Loucy (cell line): ENCODE results near the gene PAX5.
"Not testable (repeated sequence)": the region's sequence is repeated elsewhere in the genome, so short reads cannot be mapped to it uniquely, and the experiment has no call there.

Experiments
- H2AFZ ChIP-seq: fragments of 200-600 bp; sonication (generic); 2 replicates; pipeline ENCODE4 v1.6.0; 2016; ENCODE audit warnings: antibody characterized with exemption, mild to moderate bottlenecking, low read length, moderate library complexity
- H3F3A ChIP-seq: fragments of 200-600 bp; 2 replicates; pipeline ENCODE4 v1.6.0; 2016; ENCODE audit warnings: antibody characterized with exemption, low read depth, mild to moderate bottlenecking
- H3K27me3 ChIP-seq: fragments of 200-600 bp; sonication (generic); 2 replicates; pipeline ENCODE4 v1.6.1; 2014; ENCODE audit warnings: low read length, mild to moderate bottlenecking; ENCODE audit not compliant: insufficient read depth, poor library complexity, severe bottlenecking
- H3K36me3 ChIP-seq: fragments of 200-600 bp; sonication (generic); 2 replicates; pipeline ENCODE4 v1.6.1; 2016; ENCODE audit warnings: low read length; ENCODE audit not compliant: insufficient read depth
- H3K4me1 ChIP-seq: fragments of 200-600 bp; sonication (generic); 2 replicates; pipeline ENCODE4 v1.5.1; 2014; ENCODE audit warnings: low read length, mild to moderate bottlenecking; ENCODE audit not compliant: insufficient read depth, poor library complexity, severe bottlenecking
- H3K4me2 ChIP-seq: fragments of 200-600 bp; sonication (generic); 2 replicates; pipeline ENCODE4 v1.6.0; 2014; ENCODE audit warnings: antibody characterized with exemption, low read length, low read depth, mild to moderate bottlenecking; ENCODE audit not compliant: poor library complexity, severe bottlenecking
- H3K4me3 ChIP-seq: fragments of 200-600 bp; sonication (generic); 2 replicates; pipeline ENCODE4 v1.5.1; 2014; ENCODE audit warnings: low read length, mild to moderate bottlenecking, mixed read lengths; ENCODE audit not compliant: poor library complexity, severe bottlenecking
- H3K79me2 ChIP-seq: fragments of 200-600 bp; sonication (generic); 2 replicates; pipeline ENCODE4 v1.6.1; 2014; ENCODE audit warnings: low read length; ENCODE audit not compliant: insufficient read depth
- H3K9ac ChIP-seq: fragments of 200-600 bp; sonication (generic); 2 replicates; pipeline ENCODE4 v1.6.0; 2014; ENCODE audit warnings: mild to moderate bottlenecking, low read depth, low read length, moderate library complexity; ENCODE audit not compliant: poor library complexity, severe bottlenecking
- H3K9me2 ChIP-seq: fragments of 200-600 bp; sonication (generic); replicated peaks from 2 replicates; pipeline ENCODE4 v1.6.1; 2016; ENCODE audit warnings: low read depth, low read length, mixed read lengths
- H3K9me3 ChIP-seq: fragments of 200-600 bp; sonication (generic); 2 replicates; pipeline ENCODE4 v1.6.1; 2014; ENCODE audit warnings: mild to moderate bottlenecking, antibody characterized with exemption, low read length, low read depth; ENCODE audit not compliant: insufficient read depth
- H4K20me1 ChIP-seq: fragments of 200-600 bp; sonication (generic); 2 replicates; pipeline ENCODE4 v1.6.0; 2014; ENCODE audit warnings: antibody characterized with exemption, low read length, mild to moderate bottlenecking; ENCODE audit not compliant: insufficient read depth, poor library complexity, severe bottlenecking
- EZH2phosphoT487 ChIP-seq: fragments of 200-600 bp; IDR thresholded peaks from 2 replicates; pipeline ENCODE4 v1.6.1; 2018; ENCODE audit warnings: antibody characterized with exemption, mild to moderate bottlenecking, moderate library complexity, borderline replicate concordance
- TF ChIP-seq, protein P1 (sequence below): fragments of 200-600 bp; sonication (generic); conservative IDR thresholded peaks from 2 replicates; pipeline ENCODE4 v1.5.1; 2014; ENCODE audit warnings: mild to moderate bottlenecking, antibody characterized with exemption, low read length

Gene PAX5

DNA sequence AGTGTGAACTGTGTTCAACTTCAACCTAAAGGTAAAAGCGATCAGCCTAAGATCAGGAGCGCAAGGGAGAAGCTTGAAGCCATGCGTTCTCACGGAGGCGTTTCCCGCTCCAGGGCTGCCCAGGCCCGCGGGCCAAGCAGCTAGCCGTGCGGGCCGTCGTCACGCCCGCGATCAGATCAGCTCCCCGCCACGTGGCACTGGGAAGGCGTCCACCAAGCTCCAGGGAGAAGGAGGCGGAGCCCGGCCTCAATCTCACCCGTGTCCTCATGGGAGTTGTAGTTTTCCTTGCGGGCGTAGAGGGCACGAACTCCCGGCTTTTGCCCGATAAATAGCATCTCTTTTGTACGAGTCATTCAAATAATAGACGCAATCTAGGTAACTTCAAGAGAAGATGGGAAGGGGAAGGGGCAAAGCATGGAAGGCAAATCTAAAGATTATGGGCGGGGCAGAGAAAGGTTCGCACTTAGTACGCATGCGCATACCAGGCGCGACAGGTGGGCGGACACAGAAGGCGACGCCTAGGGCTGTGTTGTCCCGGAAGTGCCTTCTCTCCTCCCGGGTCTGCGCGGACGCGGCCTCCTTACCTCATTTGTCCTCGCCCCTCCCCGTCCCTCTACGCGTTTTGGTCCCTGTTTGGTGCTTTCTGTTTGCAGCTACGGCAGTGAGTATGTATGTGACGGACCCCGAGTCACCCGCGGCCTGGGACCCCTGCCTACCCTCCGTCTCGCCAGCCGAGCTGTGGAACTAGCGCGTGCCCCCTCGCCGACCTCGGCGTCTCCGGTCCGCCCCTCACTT is 45.5 kb upstream of the PAX5 start:
- no peak for TF ChIP-seq EZH2phosphoT487
- TF ChIP-seq, protein P1, sequence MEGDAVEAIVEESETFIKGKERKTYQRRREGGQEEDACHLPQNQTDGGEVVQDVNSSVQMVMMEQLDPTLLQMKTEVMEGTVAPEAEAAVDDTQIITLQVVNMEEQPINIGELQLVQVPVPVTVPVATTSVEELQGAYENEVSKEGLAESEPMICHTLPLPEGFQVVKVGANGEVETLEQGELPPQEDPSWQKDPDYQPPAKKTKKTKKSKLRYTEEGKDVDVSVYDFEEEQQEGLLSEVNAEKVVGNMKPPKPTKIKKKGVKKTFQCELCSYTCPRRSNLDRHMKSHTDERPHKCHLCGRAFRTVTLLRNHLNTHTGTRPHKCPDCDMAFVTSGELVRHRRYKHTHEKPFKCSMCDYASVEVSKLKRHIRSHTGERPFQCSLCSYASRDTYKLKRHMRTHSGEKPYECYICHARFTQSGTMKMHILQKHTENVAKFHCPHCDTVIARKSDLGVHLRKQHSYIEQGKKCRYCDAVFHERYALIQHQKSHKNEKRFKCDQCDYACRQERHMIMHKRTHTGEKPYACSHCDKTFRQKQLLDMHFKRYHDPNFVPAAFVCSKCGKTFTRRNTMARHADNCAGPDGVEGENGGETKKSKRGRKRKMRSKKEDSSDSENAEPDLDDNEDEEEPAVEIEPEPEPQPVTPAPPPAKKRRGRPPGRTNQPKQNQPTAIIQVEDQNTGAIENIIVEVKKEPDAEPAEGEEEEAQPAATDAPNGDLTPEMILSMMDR, result no peak
- H3K79me2 ChIP-seq, result peaks cover 46% of the 10 kb centered on the region

DNA sequence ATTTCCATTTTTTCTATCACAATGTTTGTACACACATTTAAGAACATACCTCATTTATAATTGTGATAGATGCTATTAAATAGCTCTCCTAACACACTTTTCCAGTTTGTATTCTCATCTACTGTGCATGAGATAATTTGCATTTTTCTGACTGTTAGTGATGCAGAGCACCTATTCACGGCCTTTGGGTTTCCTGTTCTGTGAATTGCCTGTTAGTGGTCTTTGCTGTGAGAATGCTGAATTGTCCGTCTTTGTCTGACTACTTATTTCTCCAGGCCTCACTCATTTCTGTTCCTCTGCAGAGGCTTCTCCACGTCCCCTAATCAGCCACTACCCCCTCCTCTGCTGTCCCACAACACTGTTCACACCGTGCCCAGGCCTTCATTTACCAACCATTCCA is 40.7 kb upstream of the PAX5 start:
- H3K27me3 ChIP-seq, H3F3A ChIP-seq, H3K9me2 ChIP-seq, H4K20me1 ChIP-seq, H3K79me2 ChIP-seq, H3K36me3 ChIP-seq, H3K9me3 ChIP-seq: not testable (repeated sequence)
- H3K4me2 ChIP-seq, result peak overlapping the region; percentile 55
- peak overlapping the region; percentile 22 for H3K4me3 ChIP-seq
- H3K9ac ChIP-seq, result peak overlapping the region; percentile 60
- peaks cover 49% of the 10 kb centered on the region for H3K4me1 ChIP-seq
- H2AFZ ChIP-seq, result peak overlapping the region; percentile 37

More for the DNA sequence above, 45.5 kb upstream of the PAX5 start:
- Histone ChIP-seq H3K9ac (peak overlapping the region; percentile 81), H3K27me3 (no peaks in the 10 kb centered on the region), H3K9me2 (no peaks in the 10 kb centered on the region), H3K9me3 (no peaks in the 10 kb centered on the region), H3K4me3 (peak overlapping the region; percentile 68), H4K20me1 (peaks cover 28% of the 10 kb centered on the region), H3F3A (no peaks in the 10 kb centered on the region), H3K36me3 (no peaks in the 10 kb centered on the region), H2AFZ (peak overlapping the region; percentile 74), H3K4me2 (peak overlapping the region; percentile 73), H3K4me1 (peaks cover 67% of the 10 kb centered on the region)

DNA sequence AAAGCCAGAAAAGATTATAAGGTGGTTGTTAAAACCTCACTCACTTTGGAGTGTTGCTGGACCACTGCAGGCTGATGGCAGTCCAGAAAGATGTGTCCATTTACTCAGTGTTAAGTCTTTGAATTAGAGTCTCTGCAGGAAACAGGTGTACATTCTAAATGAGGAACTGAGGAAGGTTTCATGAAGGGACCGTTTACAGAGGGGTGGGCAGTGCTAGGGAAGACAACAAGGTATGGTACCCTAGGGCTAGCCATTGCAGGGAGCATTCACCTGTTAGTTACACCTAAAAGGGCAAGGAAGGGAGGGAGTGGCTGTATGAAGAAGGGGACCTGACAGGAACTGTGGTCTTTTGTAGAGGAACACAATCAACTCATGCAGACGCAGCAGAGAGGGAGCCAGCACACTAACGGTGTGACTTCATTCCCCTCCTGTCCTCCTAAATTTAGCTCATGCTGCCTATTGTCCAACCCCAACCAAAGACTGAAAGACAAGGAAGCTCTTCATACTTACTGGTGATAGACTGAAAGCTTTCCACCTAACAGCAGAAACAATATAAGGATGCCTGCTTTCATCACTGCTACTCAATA is 32.2 kb upstream of the PAX5 start:
- Histone ChIP-seq H3K9me2 (no peaks in the 10 kb centered on the region), H3K27me3 (no peaks in the 10 kb centered on the region), H3K9me3 (no peaks in the 10 kb centered on the region), H3K4me1 (peaks cover 12% of the 10 kb centered on the region), H3K79me2 (no peaks in the 10 kb centered on the region), H3K36me3 (no peaks in the 10 kb centered on the region), H4K20me1 (no peaks in the 10 kb centered on the region), H3K4me2 (no peak overlapping the region), H2AFZ (peak overlapping the region; percentile 56), H3K4me3 (no peak overlapping the region), H3F3A (no peaks in the 10 kb centered on the region), H3K9ac (no peak overlapping the region)
- TF ChIP-seq EZH2phosphoT487, result no peak
- TF ChIP-seq, protein P1, result no peak

DNA sequence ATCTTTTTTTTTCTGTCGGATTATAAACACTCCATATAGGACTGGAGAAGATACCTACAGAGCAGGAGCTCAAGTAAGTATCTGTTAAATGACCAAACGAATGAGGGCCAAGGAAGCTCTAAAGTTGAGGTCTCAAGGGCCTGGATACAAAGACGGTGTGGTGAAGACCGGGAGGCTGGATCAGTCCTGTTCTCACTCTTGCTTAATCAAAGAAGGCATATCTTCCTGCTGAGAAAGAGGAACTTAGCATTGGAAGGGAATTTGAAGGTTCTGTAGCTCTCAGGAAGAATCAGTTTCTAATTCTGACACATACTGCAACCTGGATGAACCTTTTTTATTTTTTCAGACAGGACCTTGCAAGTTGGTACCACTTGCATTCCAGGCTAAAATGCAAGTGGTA is 28.3 kb upstream of the PAX5 start:
- H3F3A ChIP-seq, result no peaks in the 10 kb centered on the region
- no peaks in the 10 kb centered on the region for H4K20me1 ChIP-seq
- H3K9me2 ChIP-seq, result no peaks in the 10 kb centered on the region
- no peaks in the 10 kb centered on the region for H3K9me3 ChIP-seq
- H3K4me3 ChIP-seq, result no peak overlapping the region
- no peak overlapping the region for H3K4me2 ChIP-seq
- no peaks in the 10 kb centered on the region for H3K79me2 ChIP-seq
- H2AFZ ChIP-seq, result no peak overlapping the region
- H3K9ac ChIP-seq, result no peak overlapping the region
- TF ChIP-seq, protein P1, result no peak
- no peak for TF ChIP-seq EZH2phosphoT487
- no peaks in the 10 kb centered on the region for H3K36me3 ChIP-seq
- peaks cover 9% of the 10 kb centered on the region for H3K4me1 ChIP-seq
- H3K27me3 ChIP-seq, result no peaks in the 10 kb centered on the region
